K562 (cell line): ENCODE measurements around the gene ABHD16A. TPM values are rescaled to one million over a fixed set of nuclear protein-coding genes. Genes with fewer than 3 reads are reported as not detected.
A peak's percentile ranks its signal among the peaks of the same experiment; 100 is the strongest.

ENCODE experiments used
- ARID2 ChIP-seq: fragments of 450-650 bp; IDR thresholded peaks from 2 replicates; pipeline ENCODE4 v1.6.1; 2017; ENCODE audit warnings: antibody characterized with exemption, mild to moderate bottlenecking
- ATF1 ChIP-seq, 2 experiments: fragments of 450-650 bp in 1 of 2; IDR thresholded peaks; 2 replicates each; pipeline ENCODE4 v1.6.1; 2016; ENCODE audit warnings: missing compliant biosample characterization in 1 of 2, missing genetic modification characterization in 1 of 2
- ATF2 ChIP-seq: sonication (generic); formaldehyde crosslinking; IDR thresholded peaks from 2 replicates; pipeline ENCODE4 v1.8.1; 2022; ENCODE audit warnings: missing genetic modification reagents
- BHLHE40 ChIP-seq: IDR thresholded peaks from 2 replicates; pipeline ENCODE4 v1.6.1; 2011; ENCODE audit warnings: low read length, improper control_type of control experiment
- DMBX1 ChIP-seq: fragments of 250-450 bp; sonication (Bioruptor Pico); IDR thresholded peaks from 2 replicates; pipeline ENCODE4 v1.8.0; 2022; ENCODE audit warnings: inconsistent platforms, mild to moderate bottlenecking, moderate library complexity, borderline replicate concordance
- ETS2 ChIP-seq: IDR thresholded peaks from 2 replicates; pipeline ENCODE4 v1.6.1; 2016; ENCODE audit warnings: borderline replicate concordance, missing genetic modification characterization, mild to moderate bottlenecking, moderate library complexity, missing compliant biosample characterization; ENCODE audit not compliant: poor library complexity, severe bottlenecking
- FIP1L1 ChIP-seq: fragments of 200-400 bp; formaldehyde crosslinking; IDR thresholded peaks from 2 replicates; pipeline ENCODE4 v1.6.1; 2018; ENCODE audit warnings: mild to moderate bottlenecking, low read depth, low read length; ENCODE audit not compliant: poor library complexity, severe bottlenecking
- FOS ChIP-seq: IDR thresholded peaks from 3 replicates; pipeline ENCODE4 v1.6.1; 2011; ENCODE audit not compliant: insufficient read length; ENCODE audit errors: extremely low read depth
- HNRNPH1 ChIP-seq: fragments of 200-400 bp; formaldehyde crosslinking; optimal IDR thresholded peaks from 2 replicates; pipeline ENCODE3; 2017; ENCODE audit warnings: low read depth, mild to moderate bottlenecking, low read length, moderate library complexity
- HNRNPK ChIP-seq: fragments of 200-400 bp; formaldehyde crosslinking; IDR thresholded peaks from one replicate; pipeline ENCODE4 v1.6.1; 2018; ENCODE audit warnings: mild to moderate bottlenecking, low read depth, low read length; ENCODE audit not compliant: poor library complexity, severe bottlenecking
- NCOR1 ChIP-seq: fragments of 450-650 bp; IDR thresholded peaks from 2 replicates; pipeline ENCODE4 v1.6.1; 2016; ENCODE audit warnings: mild to moderate bottlenecking, moderate library complexity
- NFRKB ChIP-seq: fragments of 450-650 bp; IDR thresholded peaks from 2 replicates; pipeline ENCODE4 v1.6.1; 2016; ENCODE audit warnings: low read depth
- NR4A1 ChIP-seq, 2 experiments: fragments of 250-450 bp in 1 of 2; fragments of 450-650 bp in 1 of 2; sonication (Bioruptor Pico) in 1 of 2; IDR thresholded peaks; 2 replicates each; pipeline versions ENCODE4 v1.4.0 to v1.6.1; 2016 to 2020; ENCODE audit warnings: mild to moderate bottlenecking in 2 of 2, missing compliant biosample characterization in 1 of 2, missing genetic modification characterization in 1 of 2, moderate library complexity in 1 of 2
- PHF8 ChIP-seq: fragments of 200-600 bp; sonication (generic); IDR thresholded peaks from 2 replicates; pipeline ENCODE4 v1.6.1; 2012; ENCODE audit warnings: mixed run types, mild to moderate bottlenecking, inconsistent platforms, low read length, moderate library complexity, borderline replicate concordance
- PYGO2 ChIP-seq: fragments of 450-650 bp; IDR thresholded peaks from 2 replicates; pipeline ENCODE4 v1.6.1; 2016; ENCODE audit warnings: mild to moderate bottlenecking, missing genetic modification characterization, moderate library complexity, missing compliant biosample characterization
- RBBP5 ChIP-seq: fragments of 200-600 bp; sonication (generic); IDR thresholded peaks from 2 replicates; pipeline ENCODE4 v1.6.1; 2012; ENCODE audit warnings: borderline replicate concordance, mild to moderate bottlenecking, low read length, control low read depth, inconsistent platforms; ENCODE audit not compliant: insufficient read depth, poor library complexity, severe bottlenecking
- TAF15 ChIP-seq: fragments of 200-400 bp; formaldehyde crosslinking; IDR thresholded peaks from 2 replicates; pipeline ENCODE4 v1.6.1; 2017; ENCODE audit warnings: mild to moderate bottlenecking, low read depth, low read length, moderate library complexity
- TCF3 ChIP-seq: sonication (generic); formaldehyde crosslinking; IDR thresholded peaks from 2 replicates; pipeline ENCODE4 v1.4.0; 2020; ENCODE audit warnings: mild to moderate bottlenecking, missing genetic modification reagents
- TCF7 ChIP-seq: sonication (generic); IDR thresholded peaks from 2 replicates; pipeline ENCODE4 v1.6.1; 2016; ENCODE audit warnings: antibody characterized with exemption, borderline replicate concordance
- TRIM24 ChIP-seq, 2 experiments: fragments of 450-650 bp; IDR thresholded peaks; 2 replicates each; pipeline ENCODE4 v1.6.1; 2016
- UBTF ChIP-seq, 2 experiments: IDR thresholded peaks; 2 replicates each; pipeline ENCODE4 v1.6.1; 2012; ENCODE audit warnings: improper control_type of control experiment in 2 of 2, low read depth in 2 of 2, low read length in 2 of 2, borderline replicate concordance in 1 of 2
- ZBTB17 ChIP-seq: fragments of 450-650 bp; formaldehyde crosslinking; IDR thresholded peaks from 2 replicates; pipeline ENCODE4 v1.4.0; 2020; ENCODE audit warnings: mild to moderate bottlenecking
- ZC3H8 ChIP-seq: fragments of 450-650 bp; IDR thresholded peaks from 2 replicates; pipeline ENCODE4 v1.6.1; 2017
- ZNF444 ChIP-seq: fragments of 250-450 bp; sonication (Bioruptor Pico); IDR thresholded peaks from 2 replicates; pipeline ENCODE4 v1.4.0; 2020; ENCODE audit warnings: mild to moderate bottlenecking, moderate library complexity
- ZNF780A ChIP-seq: fragments of 250-450 bp; sonication (Bioruptor Pico); IDR thresholded peaks from 2 replicates; pipeline ENCODE4 v1.5.0; 2021; ENCODE audit warnings: mild to moderate bottlenecking
- polyA plus RNA-seq, 8 experiments: library from polyadenylated mRNA; depleted of rRNA in 4 of 8; stranded (reverse) in 5 of 8; unstranded in 3 of 8; fragments of >200 nt; fragmentation: Nextera tagmentation in 2 of 8; fragmentation: Illumina TruSeq in 1 of 8; extraction: Ambion mirVana in 2 of 8; extraction: Trizol in 1 of 8; gene quantifications; 2 replicates each; pipeline versions ENCODE4 v1.2.1 to v1.2.3, GENCODE V29; 2011 to 2014; ENCODE audit warnings: inconsistent platforms in 1 of 8, missing spikeins in 1 of 8
- total RNA-seq, 7 experiments: library from RNA; depleted of rRNA in 6 of 7; stranded (reverse); fragments of >200 nt in 6 of 7; fragmentation: Illumina TruSeq in 2 of 7; extraction: Trizol in 2 of 7; gene quantifications; 2 replicates each; pipeline versions ENCODE4 v1.2.1 to v1.2.3, GENCODE V29; 2011 to 2021; ENCODE audit warnings: low replicate concordance in 1 of 7

ABHD16A gene
- total and polyA plus RNA-seq, 9 of the 15 experiments (the other 6 are each of a cell fraction or from before 2014, with no cell fraction given) = 25.8 to 120 (median 81.6) TPM

- no peak for TF ChIP-seq ETS2 (tag)
- TF ChIP-seq RBBP5 = no peak
- TF ChIP-seq PYGO2 (tag) = 0 out of 2 replicates have a peak, but pooled peaks have one; percentile 34
- TF ChIP-seq ZBTB17 (CRISPR knock-in tag) = peak; percentile 93
- no peak for TF ChIP-seq TCF7
- 0 out of 2 replicates have a peak, but pooled peaks have one; percentile 10 for TF ChIP-seq DMBX1 (CRISPR knock-in tag)
- TF ChIP-seq ARID2 = peak; percentile 94
- 0 out of 2 replicates have a peak, but pooled peaks have one; percentile 1 for TF ChIP-seq TCF3 (CRISPR knock-in tag)
- no peak for TF ChIP-seq NCOR1
- TF ChIP-seq HNRNPH1 = no peak
- TF ChIP-seq TRIM24 (IDR thresholded peaks at IDR 0.05) = peak; percentile 21 to 29
- TF ChIP-seq TAF15 = 0 out of 2 replicates have a peak, but pooled peaks have one; percentile 9
- TF ChIP-seq FOS = no peak
- TF ChIP-seq BHLHE40 = peak; percentile 30; the same call in 1 of the 2 replicates
- no peak for TF ChIP-seq NFRKB
- TF ChIP-seq ATF2 = no peak
- TF ChIP-seq ZNF444 (CRISPR knock-in tag) = no peak
- peak; percentile 88; the same call in 1 of the 2 replicates for TF ChIP-seq ZC3H8
- TF ChIP-seq UBTF (IDR thresholded peaks at IDR 0.05; ENCODE audit: borderline replicate concordance in 1 of 2, low read depth in 2 of 2, low read length in 2 of 2) = peak in 1 of 2 experiments; percentile 76; a peak in 2 of 4 replicates
- no peak for TF ChIP-seq FIP1L1
- TF ChIP-seq HNRNPK = no peak
- TF ChIP-seq ZNF780A = no peak
- no peak for TF ChIP-seq ATF1 (CRISPR knock-in tag; IDR thresholded peaks at IDR 0.05)
- TF ChIP-seq ATF1 (tag; IDR thresholded peaks at IDR 0.05) = no peak
- TF ChIP-seq PHF8 = peak; percentile 48; the same call in 1 of the 2 replicates
- TF ChIP-seq NR4A1 (CRISPR knock-in tag; IDR thresholded peaks at IDR 0.05) = no peak; the same call in 1 of the 2 replicates
- TF ChIP-seq NR4A1 (tag; IDR thresholded peaks at IDR 0.05) = 0 out of 2 replicates have a peak, but pooled peaks have one; percentile 48
Measured at GRCh38 chr6:31729515-31729978, 26.4 kb upstream of the ABHD16A start (continued).
